GM12878 (cell line): ENCODE results near the gene AURKAIP1.

ENCODE experiments used
- CHD1 ChIP-seq: IDR thresholded peaks from 2 replicates; pipeline ENCODE4 v1.6.1; 2012; ENCODE audit warnings: low read depth, low read length, improper control_type of control experiment
- CTCF ChIP-seq, 3 experiments: IDR thresholded peaks in 2 of 3; conservative IDR thresholded peaks in 1 of 3; 2 replicates each; pipeline ENCODE4 v1.5.1; 2011; ENCODE audit warnings: low read depth in 3 of 3, low read length in 3 of 3, mild to moderate bottlenecking in 3 of 3, control low read depth in 2 of 3, moderate library complexity in 2 of 3, inconsistent platforms in 1 of 3, mixed read lengths in 1 of 3; ENCODE audit not compliant: control insufficient read depth in 2 of 3, insufficient read depth in 1 of 3; ENCODE audit errors: extremely low read depth in 1 of 3
- EP300 ChIP-seq, 2 experiments: fragments of 150-350 bp in 1 of 2; IDR thresholded peaks; 2 replicates each; pipeline ENCODE4 v1.6.1; 2011 to 2012; ENCODE audit warnings: low read depth in 2 of 2, low read length in 2 of 2, borderline replicate concordance in 1 of 2, improper control_type of control experiment in 1 of 2, inconsistent platforms in 1 of 2; ENCODE audit not compliant: control insufficient read depth in 1 of 2
- ETV6 ChIP-seq, 2 experiments: fragments of 450-650 bp in 1 of 2; IDR thresholded peaks in 1 of 2; conservative IDR thresholded peaks in 1 of 2; 2 replicates each; pipeline ENCODE4 v1.6.1; 2014; ENCODE audit warnings: antibody characterized with exemption in 1 of 2, borderline replicate concordance in 1 of 2, low read depth in 1 of 2, mild to moderate bottlenecking in 1 of 2, moderate library complexity in 1 of 2
- HDAC6 ChIP-seq: fragments of 200-600 bp; sonication (generic); IDR thresholded peaks from one replicate; pipeline ENCODE4 v1.8.0; 2017; ENCODE audit warnings: antibody characterized with exemption; ENCODE audit not compliant: unreplicated experiment
- POLR2A ChIP-seq: IDR thresholded peaks from 2 replicates; pipeline ENCODE4 v1.6.1; 2011; ENCODE audit warnings: low read depth, mild to moderate bottlenecking, low read length
- POLR2AphosphoS5 ChIP-seq: IDR thresholded peaks from 2 replicates; pipeline ENCODE4 v1.6.1; 2011; ENCODE audit warnings: mild to moderate bottlenecking, low read length, inconsistent platforms
- SMC3 ChIP-seq: IDR thresholded peaks from 2 replicates; pipeline ENCODE4 v1.6.1; 2011; ENCODE audit warnings: low read length, improper control_type of control experiment, borderline replicate concordance
- TAF1 ChIP-seq: IDR thresholded peaks from 2 replicates; pipeline ENCODE4 v1.6.1; 2011; ENCODE audit warnings: mild to moderate bottlenecking, low read depth, low read length, borderline replicate concordance
- TCF3 ChIP-seq: IDR thresholded peaks from 2 replicates; pipeline ENCODE4 v1.6.1; 2012; ENCODE audit warnings: low read depth, mild to moderate bottlenecking, low read length, borderline replicate concordance; ENCODE audit not compliant: insufficient read depth

DNA sequence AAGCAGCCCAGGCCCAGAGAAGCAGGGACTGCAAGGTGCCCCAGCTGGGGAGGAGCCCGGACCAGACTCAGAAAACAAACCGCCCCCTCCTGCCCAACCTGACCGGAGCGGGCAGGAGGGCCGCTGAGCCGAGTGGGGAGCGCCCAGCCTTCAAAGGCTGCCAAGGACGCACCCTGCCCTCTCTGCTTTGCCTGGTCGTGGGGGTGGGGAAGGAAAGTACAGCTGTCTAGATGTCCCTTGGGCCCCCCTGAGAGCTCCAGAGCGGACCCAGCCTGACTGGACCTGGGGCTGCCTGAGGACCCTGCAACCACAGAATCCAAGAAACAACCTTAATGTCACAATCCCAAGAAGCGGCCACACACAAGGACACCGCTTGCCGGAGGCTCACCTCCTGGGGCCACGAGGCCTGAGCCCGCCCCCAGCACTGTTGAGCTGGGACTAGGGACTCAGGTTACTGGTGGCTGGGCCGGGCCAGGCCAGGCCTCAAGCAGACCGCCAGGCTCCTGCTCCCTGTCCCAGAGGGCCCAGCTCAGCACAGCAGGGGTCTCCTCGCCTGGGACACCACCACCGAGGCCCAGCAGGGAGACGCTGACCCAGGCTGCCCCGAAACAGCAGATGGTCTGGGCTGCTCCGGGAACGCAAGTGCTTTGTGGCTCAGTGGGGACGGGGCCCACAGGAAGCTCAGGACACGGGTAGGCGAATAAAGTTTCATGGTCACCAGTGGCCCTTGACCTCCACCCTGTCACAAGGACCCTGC lies 27.2 kb downstream of the AURKAIP1 start:
- no peak for TF ChIP-seq POLR2AphosphoS5
- TF ChIP-seq CTCF (IDR thresholded peaks at IDR 0.05 in 2 of 3, conservative IDR thresholded peaks at IDR 0.05 in 1 of 3; ENCODE audit: control insufficient read depth in 2 of 3, extremely low read depth in 1 of 3, insufficient read depth in 1 of 3, low read depth in 3 of 3, low read length in 3 of 3), result no peak
- no peak for TF ChIP-seq POLR2A
- no peak for TF ChIP-seq HDAC6
- TF ChIP-seq TAF1, result no peak
- TF ChIP-seq CHD1, result no peak
- TF ChIP-seq ETV6 (conservative IDR thresholded peaks at IDR 0.05 in 1 of 2, IDR thresholded peaks at IDR 0.05 in 1 of 2; ENCODE audit: borderline replicate concordance in 1 of 2, low read depth in 1 of 2), result no peak
- no peak for TF ChIP-seq SMC3
- no peak for TF ChIP-seq EP300 (IDR thresholded peaks at IDR 0.05; ENCODE audit: borderline replicate concordance in 1 of 2, control insufficient read depth in 1 of 2, low read depth in 2 of 2, low read length in 2 of 2)
- TF ChIP-seq TCF3, result no peak
